Activated CD4-positive, alpha-beta memory T cell treated with anti-CD3 and anti-CD28 coated beads, Interleukin-2, amount 10 ng/mL, durations not matched to agents 7 days and 5 days (primary cell): Measurements from ENCODE around the gene CCNQ. TPM values are rescaled to one million over a fixed set of nuclear protein-coding genes. Genes with fewer than 3 reads are reported as not detected.

Source experiments
- CTCF ChIA-PET: fragments of 350-600 bp; sonication (Branson Sonifier 250); formaldehyde crosslinking; loops from one replicate; lab custom pipeline; 2021; ENCODE audit warnings: antibody characterized with exemption, inconsistent platforms; lab: Charles Lee
- POLR2A ChIA-PET: fragments of 350-600 bp; sonication (Branson Sonifier 250); formaldehyde crosslinking; loops from one replicate; lab custom pipeline; 2021; ENCODE audit warnings: antibody characterized with exemption; lab: Charles Lee
- DNase-seq: peaks from one replicate; pipeline ENCODE4 v3.0.0-alpha.2; 2020
- H3K27ac Mint-ChIP-seq: one replicate; pipeline ENCODE4 v1.8.0; 2021; ENCODE audit warnings: mild to moderate bottlenecking, mixed read lengths
- H3K27me3 Mint-ChIP-seq: one replicate; pipeline ENCODE4 v1.8.0; 2021; ENCODE audit warnings: mixed read lengths
- H3K36me3 Mint-ChIP-seq: one replicate; pipeline ENCODE4 v1.8.0; 2021; ENCODE audit warnings: low read depth, mixed read lengths
- H3K4me1 Mint-ChIP-seq: one replicate; pipeline ENCODE4 v1.8.0; 2021; ENCODE audit warnings: mixed read lengths
- H3K4me3 Mint-ChIP-seq: one replicate; pipeline ENCODE4 v1.8.0; 2021; ENCODE audit warnings: mild to moderate bottlenecking, mixed read lengths
- H3K9me3 Mint-ChIP-seq: one replicate; pipeline ENCODE4 v1.8.0; 2021; ENCODE audit warnings: mixed read lengths
- total RNA-seq, 2 experiments: library from RNA; stranded (reverse); gene quantifications; one replicate each; pipeline ENCODE4 v1.2.3, GENCODE V29; 2021

CCNQ gene
- total RNA-seq, 2 experiments from 2014 or later, result 21.1 to 21.8 TPM

DNA sequence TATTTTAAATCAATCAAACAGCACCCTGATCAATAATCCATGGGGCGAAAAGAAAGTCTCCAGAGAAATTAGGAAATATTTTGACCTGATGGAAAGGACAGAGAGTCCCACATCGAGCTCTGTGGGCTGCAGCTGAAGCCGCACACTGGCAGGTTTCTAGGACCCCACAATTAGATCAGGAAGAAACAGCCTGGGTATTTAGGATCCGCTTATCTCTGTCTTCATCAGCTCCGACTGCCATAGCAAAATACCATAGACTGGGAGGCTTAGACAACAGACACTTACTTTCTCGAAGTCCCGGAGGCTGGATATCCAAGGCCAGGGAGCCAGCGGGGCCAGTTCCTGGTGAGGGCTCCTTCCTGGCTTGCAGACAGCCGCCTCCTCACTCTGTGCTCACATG is 36.4 kb downstream of the CCNQ start:
- CTCF ChIA-PET, result no interaction called here

DNA sequence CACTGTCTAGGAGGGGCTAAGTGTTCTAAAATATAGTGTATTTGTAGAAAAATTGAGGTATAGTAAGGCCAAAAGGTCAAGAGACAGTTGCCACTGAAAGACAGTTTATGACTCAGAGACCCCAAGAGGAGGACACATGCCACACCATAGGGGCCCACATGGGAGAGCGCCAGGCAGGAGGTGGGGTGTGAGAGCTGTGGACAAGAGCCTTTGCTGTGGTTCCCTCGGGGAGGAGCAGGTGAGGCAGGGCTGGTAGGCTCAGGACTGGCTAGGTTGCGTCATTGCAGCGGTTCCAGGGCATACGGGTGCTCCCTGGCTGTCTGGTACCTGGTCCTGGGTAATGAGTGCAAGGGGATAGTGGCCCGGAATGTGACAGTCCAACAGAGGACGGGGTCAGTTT is 37.6 kb downstream of the CCNQ start:
- Mint-ChIP-seq H3K27ac (no peak overlapping the region), H3K4me3 (no peak overlapping the region), H3K4me1 (no peaks in the 10 kb centered on the region), H3K36me3 (no peaks in the 10 kb centered on the region), H3K27me3 (no peaks in the 10 kb centered on the region), H3K9me3 (no peaks in the 10 kb centered on the region)
- ChIA-PET CTCF (no interaction called here), POLR2A (no interaction called here)
- no peak for DNase-seq

More for the DNA sequence above, 36.4 kb downstream of the CCNQ start:
- H3K4me1 Mint-ChIP-seq, result no peaks in the 10 kb centered on the region
- H3K4me3 Mint-ChIP-seq, result no peak overlapping the region
- H3K27ac Mint-ChIP-seq, result no peak overlapping the region
- POLR2A ChIA-PET, result no interaction called here
- H3K36me3 Mint-ChIP-seq, result no peaks in the 10 kb centered on the region
- H3K27me3 Mint-ChIP-seq, result no peaks in the 10 kb centered on the region
- no peaks in the 10 kb centered on the region for H3K9me3 Mint-ChIP-seq
- DNase-seq, result no peak

DNA sequence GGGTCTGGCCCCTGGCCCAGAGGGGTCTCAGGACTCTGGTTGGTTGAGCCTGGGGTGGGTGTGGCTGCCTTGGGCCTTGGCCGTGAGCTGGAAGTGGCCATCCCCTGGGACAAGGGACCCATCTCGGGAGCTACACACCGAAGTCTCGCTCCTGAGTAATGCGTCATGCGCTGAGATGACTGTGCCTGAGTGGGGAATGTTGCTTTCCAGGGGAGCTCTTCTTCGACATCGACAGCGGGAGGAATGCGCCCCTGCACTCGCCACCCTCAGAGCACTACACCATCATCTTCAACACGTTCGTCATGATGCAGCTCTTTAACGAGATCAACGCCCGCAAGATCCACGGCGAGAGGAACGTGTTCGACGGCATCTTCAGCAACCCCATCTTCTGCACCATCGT is 38.5 kb downstream of the CCNQ start:
- no peak for DNase-seq
- ChIA-PET POLR2A (no interaction called here), CTCF (no interaction called here)
- H3K4me1 Mint-ChIP-seq, result no peaks in the 10 kb centered on the region
- H3K27ac Mint-ChIP-seq, result no peak overlapping the region
- no peaks in the 10 kb centered on the region for H3K9me3 Mint-ChIP-seq
- H3K27me3 Mint-ChIP-seq, result no peaks in the 10 kb centered on the region
- no peaks in the 10 kb centered on the region for H3K36me3 Mint-ChIP-seq
- H3K4me3 Mint-ChIP-seq, result no peak overlapping the region

DNA sequence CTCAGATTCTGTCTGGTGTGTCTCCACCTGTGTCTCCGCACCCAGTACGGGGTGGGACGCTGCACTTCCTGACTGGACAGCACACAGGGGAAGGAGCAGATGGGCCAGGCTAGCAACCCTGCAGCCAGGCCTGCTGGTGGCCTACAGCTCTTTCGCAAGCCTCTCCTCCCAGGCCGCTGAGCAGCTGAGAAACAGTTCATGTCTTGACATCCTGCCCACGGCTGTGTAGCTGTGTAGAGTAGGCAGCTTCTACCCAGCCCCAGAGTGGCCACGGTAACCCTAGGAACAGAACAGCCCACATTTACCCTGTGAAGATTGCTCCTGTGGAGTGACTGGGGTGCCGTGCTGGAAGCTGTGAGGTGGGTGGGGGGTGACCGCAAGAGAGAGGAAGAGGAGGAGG is 38.9 kb downstream of the CCNQ start:
- no peak for DNase-seq
- Mint-ChIP-seq H3K27ac (no peak overlapping the region), H3K4me1 (no peaks in the 10 kb centered on the region), H3K9me3 (no peaks in the 10 kb centered on the region), H3K27me3 (no peaks in the 10 kb centered on the region), H3K4me3 (no peak overlapping the region), H3K36me3 (no peaks in the 10 kb centered on the region)
- POLR2A ChIA-PET, result no interaction called here
- CTCF ChIA-PET, result no interaction called here

DNA sequence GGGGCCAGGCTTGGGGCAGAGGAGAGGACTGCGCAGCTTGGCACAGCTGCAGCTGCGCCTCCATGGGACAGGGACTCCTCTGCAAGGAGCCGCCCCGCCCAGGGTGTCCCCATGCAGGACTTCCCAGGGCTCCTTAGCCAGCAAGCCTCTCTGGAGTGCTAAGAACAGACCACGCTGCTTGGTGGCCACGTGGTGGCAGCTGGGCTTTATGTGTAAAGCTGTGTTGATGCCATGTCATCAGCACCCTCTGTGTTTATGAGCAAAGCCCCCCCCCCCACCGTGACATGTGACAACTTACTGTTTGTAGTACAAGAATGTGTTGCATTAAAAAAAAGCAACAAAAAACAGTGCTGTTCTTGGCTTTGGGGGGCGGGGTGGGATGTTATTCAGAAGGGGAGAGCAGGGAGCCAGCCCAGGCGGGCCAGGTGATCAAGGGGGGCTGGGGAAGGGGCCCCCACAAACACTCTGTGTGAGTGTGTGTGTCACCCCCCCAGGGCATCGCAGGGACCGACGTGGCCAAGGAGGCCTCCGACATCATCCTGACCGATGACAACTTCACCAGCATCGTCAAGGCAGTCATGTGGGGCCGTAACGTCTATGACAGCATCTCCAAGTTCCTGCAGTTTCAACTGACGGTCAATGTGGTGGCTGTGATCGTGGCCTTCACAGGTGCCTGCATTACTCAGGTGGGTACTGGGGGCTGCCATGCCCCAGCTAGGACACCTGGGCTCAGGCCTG is 41.2 kb downstream of the CCNQ start:
- Mint-ChIP-seq H3K4me3 (no peak overlapping the region), H3K27ac (no peak overlapping the region), H3K36me3 (no peaks in the 10 kb centered on the region), H3K4me1 (no peaks in the 10 kb centered on the region), H3K9me3 (no peaks in the 10 kb centered on the region), H3K27me3 (no peaks in the 10 kb centered on the region)
- DNase-seq, result no peak
- ChIA-PET CTCF (no interaction called here), POLR2A (no interaction called here)

DNA sequence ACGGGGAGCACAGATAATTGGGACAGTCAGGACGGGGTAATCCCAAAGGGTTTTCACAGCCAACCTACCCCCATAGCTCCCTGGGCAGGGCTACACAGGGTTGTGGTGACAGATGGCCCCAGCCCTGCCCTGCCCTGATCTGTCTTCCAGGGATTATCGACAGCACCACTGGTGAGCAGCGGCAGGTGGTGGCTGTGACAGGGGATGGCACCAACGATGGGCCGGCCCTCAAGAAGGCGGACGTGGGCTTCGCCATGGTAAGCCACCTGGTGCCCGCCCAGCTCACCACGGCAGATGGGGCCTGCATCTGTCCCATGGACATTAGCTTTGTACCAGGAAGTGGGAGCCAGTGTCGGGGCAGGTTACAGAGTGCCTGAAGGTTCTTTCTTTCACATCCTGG is 42.2 kb downstream of the CCNQ start:
- CTCF ChIA-PET, result no interaction called here
- no peaks in the 10 kb centered on the region for H3K4me1 Mint-ChIP-seq
- H3K27me3 Mint-ChIP-seq, result no peaks in the 10 kb centered on the region
- H3K27ac Mint-ChIP-seq, result no peak overlapping the region
- DNase-seq, result no peak
- POLR2A ChIA-PET, result no interaction called here
- no peaks in the 10 kb centered on the region for H3K36me3 Mint-ChIP-seq
- no peaks in the 10 kb centered on the region for H3K9me3 Mint-ChIP-seq
- no peak overlapping the region for H3K4me3 Mint-ChIP-seq

DNA sequence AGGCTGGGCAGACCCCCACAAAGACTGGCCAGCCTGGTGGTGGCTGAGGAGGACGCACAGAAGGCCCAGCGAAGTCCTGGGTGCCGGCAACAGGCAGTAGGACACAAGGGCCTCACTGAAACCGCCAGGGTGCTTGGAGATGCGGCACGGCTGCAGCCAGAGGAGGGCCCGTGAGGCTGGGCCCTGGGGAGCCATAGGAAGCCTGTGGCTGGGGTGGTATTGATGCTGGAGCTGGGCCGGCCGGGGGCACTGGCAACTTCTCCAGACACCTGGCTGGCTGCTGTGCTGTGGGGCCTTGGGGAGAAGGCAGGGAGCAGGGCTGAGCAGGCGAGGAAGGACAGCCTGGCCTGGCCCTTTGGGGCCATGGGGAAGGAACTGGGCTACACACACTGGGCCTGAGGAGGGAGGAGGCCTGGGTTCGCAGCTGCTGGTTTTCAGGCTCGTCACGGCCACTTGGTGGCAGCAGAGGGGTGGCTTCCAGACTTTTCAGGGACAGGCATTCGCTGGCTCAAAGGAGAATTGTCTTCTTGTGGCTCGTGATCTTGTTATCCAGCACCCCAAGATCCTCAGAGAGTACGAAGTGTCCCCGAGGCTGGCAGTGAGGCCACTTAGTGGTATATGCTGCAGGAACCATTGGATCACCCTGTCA is 44.3 kb downstream of the CCNQ start:
- H3K27ac Mint-ChIP-seq, result no peak overlapping the region
- peak; percentile 63 for DNase-seq
- no peaks in the 10 kb centered on the region for H3K36me3 Mint-ChIP-seq
- CTCF ChIA-PET, result interaction anchor here (0.8 to 1.4 kb wide), 5 partner anchors 8 to 113 kb away, joined by 4 to 8 read pairs (median 4); no protein-coding TSS in a partner anchor
- H3K9me3 Mint-ChIP-seq, result no peaks in the 10 kb centered on the region
- H3K27me3 Mint-ChIP-seq, result no peaks in the 10 kb centered on the region
- POLR2A ChIA-PET, result interaction anchor here (1.4 kb wide), 1 partner anchor 92 kb away, joined by 3 read pairs; no protein-coding TSS in a partner anchor
- no peak overlapping the region for H3K4me3 Mint-ChIP-seq
- H3K4me1 Mint-ChIP-seq, result no peaks in the 10 kb centered on the region

DNA sequence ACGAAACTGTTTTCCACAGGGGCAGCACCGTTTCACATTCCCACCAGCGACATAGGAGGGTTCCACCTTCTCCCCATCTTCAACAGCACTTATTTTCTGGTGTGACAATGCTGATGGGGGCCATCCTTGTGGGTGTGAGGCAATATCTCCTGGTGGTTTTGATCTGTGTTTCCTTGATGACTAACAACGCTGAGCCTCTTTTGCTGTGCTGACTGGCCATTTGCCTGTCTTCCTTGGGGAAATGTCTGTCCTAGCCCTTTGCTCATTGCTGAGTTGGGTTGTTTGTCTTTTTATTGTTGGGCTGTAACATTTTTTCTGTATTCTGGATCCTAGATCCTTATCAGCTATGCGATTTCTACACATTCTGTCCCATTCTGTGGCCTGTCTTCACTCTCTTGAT is 47.8 kb downstream of the CCNQ start:
- H3K27ac Mint-ChIP-seq, result no peak overlapping the region
- ChIA-PET CTCF (no interaction called here), POLR2A (no interaction called here)
- no peaks in the 10 kb centered on the region for H3K4me1 Mint-ChIP-seq
- H3K27me3 Mint-ChIP-seq, result no peaks in the 10 kb centered on the region
- no peaks in the 10 kb centered on the region for H3K36me3 Mint-ChIP-seq
- DNase-seq, result no peak
- H3K4me3 Mint-ChIP-seq, result no peak overlapping the region
- H3K9me3 Mint-ChIP-seq, result no peaks in the 10 kb centered on the region

DNA sequence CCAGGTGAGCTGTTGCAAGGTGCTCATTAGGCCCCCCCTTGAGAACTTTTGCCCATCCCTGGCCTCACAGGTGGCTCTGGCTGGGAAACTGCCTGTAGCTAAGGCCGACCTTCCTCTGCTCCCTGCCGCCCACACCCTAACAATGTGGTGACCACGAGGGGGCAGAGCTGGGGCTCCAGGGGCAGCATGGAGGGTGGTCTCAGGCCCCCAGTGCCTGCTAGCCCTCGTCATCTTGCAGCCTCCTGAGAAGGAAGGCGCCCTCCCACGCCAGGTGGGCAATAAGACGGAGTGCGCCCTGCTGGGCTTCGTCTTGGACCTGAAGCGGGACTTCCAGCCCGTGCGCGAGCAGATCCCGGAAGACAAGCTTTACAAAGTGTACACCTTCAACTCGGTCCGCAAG is 49.1 kb downstream of the CCNQ start:
- ChIA-PET POLR2A (no interaction called here), CTCF (interaction anchor here (1.7 kb wide), 1 partner anchor 118 kb away, joined by 3 read pairs; no protein-coding TSS in a partner anchor)
- no peaks in the 10 kb centered on the region for H3K36me3 Mint-ChIP-seq
- H3K9me3 Mint-ChIP-seq, result no peaks in the 10 kb centered on the region
- H3K27ac Mint-ChIP-seq, result no peak overlapping the region
- no peak for DNase-seq
- no peak overlapping the region for H3K4me3 Mint-ChIP-seq
- no peaks in the 10 kb centered on the region for H3K27me3 Mint-ChIP-seq
- no peaks in the 10 kb centered on the region for H3K4me1 Mint-ChIP-seq

DNA sequence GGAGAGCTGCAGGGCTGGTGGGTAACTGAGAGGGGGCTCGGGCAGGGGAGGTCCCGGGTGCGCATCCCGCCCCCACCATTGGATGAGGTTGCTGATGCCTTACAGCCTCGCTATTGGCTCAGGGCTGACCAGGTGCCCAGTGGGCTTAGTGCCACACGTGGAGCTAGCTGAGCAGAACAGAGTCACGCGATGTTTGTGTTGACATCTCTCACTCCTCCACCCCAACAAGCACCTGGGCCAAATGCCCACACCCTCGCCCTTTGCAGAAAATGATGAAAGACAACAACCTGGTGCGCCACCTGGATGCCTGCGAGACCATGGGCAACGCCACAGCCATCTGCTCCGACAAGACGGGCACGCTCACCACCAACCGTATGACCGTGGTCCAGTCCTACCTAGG is 49.7 kb downstream of the CCNQ start:
- Mint-ChIP-seq H3K36me3 (no peaks in the 10 kb centered on the region), H3K4me1 (no peaks in the 10 kb centered on the region), H3K27me3 (no peaks in the 10 kb centered on the region), H3K9me3 (no peaks in the 10 kb centered on the region), H3K4me3 (no peak overlapping the region), H3K27ac (no peak overlapping the region)
- CTCF ChIA-PET, result interaction anchor here (1.7 kb wide), 1 partner anchor 118 kb away, joined by 3 read pairs; no protein-coding TSS in a partner anchor
- no peak for DNase-seq
- POLR2A ChIA-PET, result no interaction called here

DNA sequence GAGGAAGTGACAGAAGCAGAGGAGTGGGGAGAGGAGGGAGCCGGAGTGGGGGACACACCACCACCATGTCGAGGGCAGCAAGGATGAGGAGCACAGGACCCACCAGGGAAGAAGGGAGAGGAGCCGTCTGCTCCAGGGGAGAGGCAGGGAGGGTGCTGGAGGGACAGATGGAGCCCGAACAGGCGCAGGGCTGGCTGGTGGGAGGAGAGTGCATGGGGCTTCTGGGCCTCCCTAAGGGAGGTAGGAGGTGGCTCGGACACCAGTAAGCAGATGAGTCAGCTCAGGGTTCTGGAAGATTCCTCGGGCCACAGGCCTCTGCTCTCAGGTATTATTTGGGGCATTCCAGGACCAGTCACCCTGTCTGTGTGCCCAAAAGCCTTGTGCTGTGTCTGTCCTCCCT is 51.7 kb downstream of the CCNQ start:
- no peaks in the 10 kb centered on the region for H3K9me3 Mint-ChIP-seq
- H3K4me1 Mint-ChIP-seq, result no peaks in the 10 kb centered on the region
- no peak overlapping the region for H3K27ac Mint-ChIP-seq
- no peaks in the 10 kb centered on the region for H3K36me3 Mint-ChIP-seq
- ChIA-PET POLR2A (no interaction called here), CTCF (no interaction called here)
- H3K27me3 Mint-ChIP-seq, result no peaks in the 10 kb centered on the region
- DNase-seq, result no peak
- H3K4me3 Mint-ChIP-seq, result no peak overlapping the region

DNA sequence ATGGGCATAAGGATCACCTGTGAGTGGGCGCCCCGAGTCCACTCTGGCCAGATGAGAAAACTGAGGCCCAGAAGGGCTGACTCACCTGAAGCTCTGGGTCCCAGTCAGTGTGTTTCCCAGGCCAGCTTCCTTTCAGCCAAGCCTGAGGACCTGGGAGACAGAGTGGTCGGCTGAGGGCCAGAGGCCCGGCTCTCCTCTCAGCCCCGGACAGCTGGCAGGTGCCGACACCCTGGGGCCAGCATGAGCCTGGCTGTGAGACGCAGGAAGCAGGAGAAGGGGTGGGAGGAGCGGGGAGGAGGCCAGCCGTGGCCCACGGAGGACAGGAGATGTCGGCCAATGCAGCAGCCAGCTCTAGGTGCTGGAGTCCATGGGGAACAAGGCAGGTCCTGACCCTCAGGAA is 52.6 kb downstream of the CCNQ start:
- ChIA-PET CTCF (interaction anchor here (0.9 kb wide), 1 partner anchor 8 kb away, joined by 4 read pairs; no protein-coding TSS in a partner anchor), POLR2A (no interaction called here)
- Mint-ChIP-seq H3K9me3 (no peaks in the 10 kb centered on the region), H3K4me3 (no peak overlapping the region), H3K4me1 (no peaks in the 10 kb centered on the region), H3K36me3 (no peaks in the 10 kb centered on the region), H3K27me3 (no peaks in the 10 kb centered on the region), H3K27ac (no peak overlapping the region)
- DNase-seq, result no peak

DNA sequence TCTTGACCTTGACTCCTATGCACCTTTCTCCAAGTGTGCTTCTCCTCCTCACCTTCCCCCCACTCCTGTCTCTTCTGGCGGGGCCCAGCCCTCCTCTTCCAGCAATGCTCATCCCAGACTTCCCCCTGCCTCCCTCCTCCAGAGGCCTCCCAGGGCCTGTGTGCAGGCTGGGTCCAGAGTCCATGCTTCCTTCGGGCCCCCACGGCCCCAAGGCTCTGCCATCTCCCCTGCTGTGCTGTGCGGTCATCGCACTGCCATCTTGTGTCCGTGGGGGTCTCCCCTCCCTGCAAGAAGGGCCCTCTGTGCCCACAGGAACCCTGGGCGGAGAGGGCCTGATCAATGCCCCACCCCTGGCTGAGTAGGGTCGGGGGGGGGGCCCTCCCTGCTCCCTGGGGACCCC is 54.2 kb downstream of the CCNQ start:
- no peak for DNase-seq
- Mint-ChIP-seq H3K9me3 (no peaks in the 10 kb centered on the region), H3K27ac (no peak overlapping the region), H3K4me3 (no peak overlapping the region), H3K4me1 (no peaks in the 10 kb centered on the region), H3K27me3 (no peaks in the 10 kb centered on the region), H3K36me3 (no peaks in the 10 kb centered on the region)
- CTCF ChIA-PET, result no interaction called here
- POLR2A ChIA-PET, result no interaction called here
